Mesendoderm (in vitro differentiated cells): ENCODE measurements around the gene P2RY6.
A peak's percentile ranks its signal among the peaks of the same experiment; 100 is the strongest.

ENCODE experiments used
- DNase-seq: peaks from one replicate; pipeline ENCODE4 v3.0.0; 2013
- H2AK5ac ChIP-seq: 2 replicates; pipeline ENCODE4 v1.6.1; 2013; ENCODE audit warnings: low read length, inconsistent platforms
- H2BK120ac ChIP-seq: 2 replicates; pipeline ENCODE4 v1.6.1; 2013; ENCODE audit warnings: low read depth, mild to moderate bottlenecking, low read length, moderate library complexity, mixed read lengths
- H2BK15ac ChIP-seq: replicated peaks from 2 replicates; pipeline ENCODE4 v1.6.1; 2013; ENCODE audit warnings: low read depth, mild to moderate bottlenecking, moderate library complexity
- H2BK5ac ChIP-seq: 2 replicates; pipeline ENCODE4 v1.6.1; 2013; ENCODE audit warnings: low read length, inconsistent platforms
- H3K18ac ChIP-seq: 2 replicates; pipeline ENCODE4 v1.6.1; 2013; ENCODE audit warnings: mild to moderate bottlenecking, low read length, mixed read lengths
- H3K23ac ChIP-seq: one replicate; pipeline ENCODE4 v1.6.1; 2013; ENCODE audit warnings: low read length
- H3K27ac ChIP-seq: 2 replicates; pipeline ENCODE4 v1.5.1; 2013; ENCODE audit warnings: low read depth, mild to moderate bottlenecking, inconsistent platforms, low read length, moderate library complexity
- H3K27me3 ChIP-seq: 2 replicates; pipeline ENCODE4 v1.6.1; 2013; ENCODE audit warnings: low read length, control low read depth, mild to moderate bottlenecking, inconsistent platforms; ENCODE audit not compliant: insufficient read depth, poor library complexity
- H3K36me3 ChIP-seq: 2 replicates; pipeline ENCODE4 v1.6.1; 2013; ENCODE audit warnings: low read length, inconsistent platforms; ENCODE audit not compliant: control insufficient read depth, insufficient read depth
- H3K4ac ChIP-seq: one replicate; pipeline ENCODE4 v1.6.1; 2013; ENCODE audit warnings: low read depth, mild to moderate bottlenecking, low read length, moderate library complexity
- H3K4me1 ChIP-seq: 2 replicates; pipeline ENCODE4 v1.6.1; 2013; ENCODE audit warnings: low read depth, low read length, inconsistent platforms; ENCODE audit not compliant: control insufficient read depth
- H3K4me2 ChIP-seq: 2 replicates; pipeline ENCODE4 v1.6.1; 2013; ENCODE audit warnings: low read length
- H3K4me3 ChIP-seq: 2 replicates; pipeline ENCODE4 v1.5.1; 2013; ENCODE audit warnings: mild to moderate bottlenecking, low read length
- H3K56ac ChIP-seq: one replicate; pipeline ENCODE4 v1.6.1; 2013; ENCODE audit warnings: low read length
- H3K79me1 ChIP-seq: 2 replicates; pipeline ENCODE4 v1.6.1; 2013; ENCODE audit warnings: low read length, inconsistent platforms
- H3K79me2 ChIP-seq: 2 replicates; pipeline ENCODE4 v1.6.1; 2013; ENCODE audit warnings: mild to moderate bottlenecking, low read length; ENCODE audit not compliant: control insufficient read depth, insufficient read depth
- H3K9ac ChIP-seq: 2 replicates; pipeline ENCODE4 v1.6.1; 2013; ENCODE audit warnings: low read length, inconsistent platforms
- H4K5ac ChIP-seq: one replicate; pipeline ENCODE4 v1.6.1; 2013; ENCODE audit warnings: low read length
- H4K8ac ChIP-seq: one replicate; pipeline ENCODE4 v1.6.1; 2013; ENCODE audit warnings: low read depth, mild to moderate bottlenecking, control low read depth, low read length, moderate library complexity
- WGBS: extraction: QIAGEN DNeasy Blood & Tissue Kit; methylation state at CpG from one replicate; pipeline ENCODE4 v1.1.7; 2013; ENCODE audit warnings: low lambda C conversion rate, missing lambda C conversion rate; ENCODE audit not compliant: insufficient coverage; ENCODE audit errors: extremely low coverage; 5-methylcytosine and 5-hydroxymethylcytosine counted together

The P2RY6 gene

GRCh38 chr11:73342633-73343032, 70.5 kb downstream of the P2RY6 start:
- Histone ChIP-seq H2BK15ac (no peak overlapping the region), H3K9ac (peak overlapping the region; percentile 37), H3K4me3 (no peak overlapping the region), H3K4me1 (no peaks in the 10 kb centered on the region), H4K5ac (no peak overlapping the region), H2BK5ac (no peak overlapping the region), H3K4ac (no peak overlapping the region), H3K23ac (peak overlapping the region; percentile 29), H3K79me1 (no peaks in the 10 kb centered on the region), H3K27me3 (no peaks in the 10 kb centered on the region), H2BK120ac (no peak overlapping the region), H3K4me2 (peak overlapping the region; percentile 41), H3K18ac (peak overlapping the region; percentile 20), H3K27ac (no peak overlapping the region), H3K79me2 (no peaks in the 10 kb centered on the region), H3K56ac (peak overlapping the region; percentile 65), H4K8ac (no peak overlapping the region), H2AK5ac (no peak overlapping the region), H3K36me3 (no peaks in the 10 kb centered on the region)
- no peak for DNase-seq
- WGBS: no CpG with 5 or more reads among the region's 54 CpGs

GRCh38 chr11:73343076-73343873, 71.1 kb downstream of the P2RY6 start:
- no peak overlapping the region for H3K4me3 ChIP-seq
- H3K79me1 ChIP-seq: no peaks in the 10 kb centered on the region
- DNase-seq: no peak
- no CpG with 5 or more reads among the region's 40 CpGs for whole genome bisulfite sequencing
- H2BK5ac ChIP-seq: no peak overlapping the region
- no peak overlapping the region for H2BK15ac ChIP-seq
- H3K36me3 ChIP-seq: no peaks in the 10 kb centered on the region
- no peak overlapping the region for H3K4ac ChIP-seq
- H4K5ac ChIP-seq: no peak overlapping the region
- H3K56ac ChIP-seq: peak overlapping the region; percentile 53
- H2AK5ac ChIP-seq: no peak overlapping the region
- H3K4me2 ChIP-seq: no peak overlapping the region
- H3K27me3 ChIP-seq: no peaks in the 10 kb centered on the region
- no peak overlapping the region for H3K23ac ChIP-seq
- H4K8ac ChIP-seq: no peak overlapping the region
- no peak overlapping the region for H3K27ac ChIP-seq
- H3K9ac ChIP-seq: peak overlapping the region; percentile 31
- H3K79me2 ChIP-seq: no peaks in the 10 kb centered on the region
- H3K4me1 ChIP-seq: no peaks in the 10 kb centered on the region
- no peak overlapping the region for H2BK120ac ChIP-seq
- peak overlapping the region; percentile 20 for H3K18ac ChIP-seq

GRCh38 chr11:73344191-73344607, 72.1 kb downstream of the P2RY6 start:
- no peak overlapping the region for H3K27ac ChIP-seq
- DNase-seq: no peak
- no peak overlapping the region for H2BK5ac ChIP-seq
- H4K5ac ChIP-seq: no peak overlapping the region
- no peak overlapping the region for H3K4me2 ChIP-seq
- H3K9ac ChIP-seq: no peak overlapping the region
- H3K4ac ChIP-seq: no peak overlapping the region
- no peak overlapping the region for H2BK120ac ChIP-seq
- H3K27me3 ChIP-seq: no peaks in the 10 kb centered on the region
- H3K79me2 ChIP-seq: no peaks in the 10 kb centered on the region
- H3K4me1 ChIP-seq: no peaks in the 10 kb centered on the region
- H3K18ac ChIP-seq: no peak overlapping the region
- H4K8ac ChIP-seq: no peak overlapping the region
- no peak overlapping the region for H2BK15ac ChIP-seq
- no peak overlapping the region for H3K23ac ChIP-seq
- H2AK5ac ChIP-seq: no peak overlapping the region
- H3K56ac ChIP-seq: no peak overlapping the region
- H3K4me3 ChIP-seq: no peak overlapping the region
- WGBS: no CpG with 5 or more reads among the region's 20 CpGs
- no peaks in the 10 kb centered on the region for H3K36me3 ChIP-seq
- H3K79me1 ChIP-seq: no peaks in the 10 kb centered on the region

GRCh38 chr11:73345481-73346160, 73.5 kb downstream of the P2RY6 start:
- Histone ChIP-seq H3K27ac (no peak overlapping the region), H3K4me1 (no peaks in the 10 kb centered on the region), H3K27me3 (no peaks in the 10 kb centered on the region), H4K8ac (no peak overlapping the region), H3K79me1 (no peaks in the 10 kb centered on the region), H3K79me2 (no peaks in the 10 kb centered on the region), H3K18ac (no peak overlapping the region), H2BK120ac (no peak overlapping the region), H3K9ac (no peak overlapping the region), H4K5ac (no peak overlapping the region), H2AK5ac (no peak overlapping the region), H3K56ac (no peak overlapping the region), H3K36me3 (no peaks in the 10 kb centered on the region), H3K4me2 (no peak overlapping the region), H3K4me3 (no peak overlapping the region), H2BK5ac (no peak overlapping the region), H2BK15ac (no peak overlapping the region), H3K4ac (no peak overlapping the region), H3K23ac (no peak overlapping the region)
- WGBS: no CpG with 5 or more reads among the region's 5 CpGs
- no peak for DNase-seq

- Histone ChIP-seq H2BK15ac (no peak overlapping the region), H3K9ac (no peak overlapping the region), H3K56ac (no peak overlapping the region), H3K36me3 (no peaks in the 10 kb centered on the region), H2BK120ac (no peak overlapping the region), H3K4me2 (no peak overlapping the region), H3K18ac (no peak overlapping the region), H3K27ac (no peak overlapping the region), H3K4me3 (no peak overlapping the region), H3K27me3 (no peaks in the 10 kb centered on the region), H3K4ac (no peak overlapping the region), H3K79me2 (no peaks in the 10 kb centered on the region), H3K4me1 (no peaks in the 10 kb centered on the region), H2BK5ac (no peak overlapping the region), H4K8ac (no peak overlapping the region), H3K79me1 (no peaks in the 10 kb centered on the region), H4K5ac (no peak overlapping the region), H3K23ac (no peak overlapping the region), H2AK5ac (no peak overlapping the region)
- no peak for DNase-seq
- WGBS: no CpG with 5 or more reads among the region's 10 CpGs
These were observed 74.2 kb downstream of the P2RY6 start for GRCh38 chr11:73346186-73346935.
